K562 (cell line): Measurements from ENCODE around the gene KRT71. TPM values are rescaled to one million over a fixed set of nuclear protein-coding genes. Genes with fewer than 3 reads are reported as not detected.

ENCODE experiments used
- ATAC-seq: fragments of 200-7000 bp; cut with Tn5 transposase; 3 replicates; pipeline ENCODE4 v1.9.1; 2020; ENCODE audit warnings: moderate library complexity
- BruUV-seq: library from RNA; stranded (reverse); fragments of 400-500 nt; replicated peaks from 2 replicates; lab custom pipeline; 2021; lab: Mats Ljungman, UMichigan
- CTCF ChIA-PET: fragments of 300-600 bp; formaldehyde crosslinking; extraction: SDS; loops from one replicate; lab custom pipeline; 2021; ENCODE audit warnings: low intra/inter-chr PET ratio; lab: Yijun Ruan, JAX
- POLR2A ChIA-PET: fragments of 300-600, 350-650 bp; sonication (Branson Sonifier 250); formaldehyde crosslinking; extraction: SDS; loops from one replicate; lab custom pipeline; 2021; ENCODE audit warnings: antibody characterized with exemption, inconsistent platforms; lab: Yijun Ruan, JAX
- DNase-seq, 4 experiments: peaks; one replicate each; pipeline versions ENCODE4 v3.0.0 to v3.0.0-alpha.2; 2011 to 2018; ENCODE audit warnings: low spot score in 3 of 4, mixed read lengths in 3 of 4; ENCODE audit errors: extremely low read depth in 1 of 4
- FAIRE-seq: peaks from 2 replicates; lab custom pipeline; 2011; peaks lifted over from hg19 to GRCh38; lab: Jason Lieb, UNC
- H2AFZ ChIP-seq: 2 replicates; pipeline ENCODE4 v1.6.0; 2011; ENCODE audit warnings: low read depth, low read length, control low read depth, inconsistent platforms
- H3K27ac ChIP-seq: fragments of 200-600 bp; 3 replicates; pipeline ENCODE4 v1.8.0; 2011; ENCODE audit warnings: low read depth, mild to moderate bottlenecking, control low read depth, inconsistent platforms, low read length, moderate library complexity, mixed read lengths; ENCODE audit errors: extremely low read depth
- H3K27me3 ChIP-seq, 2 experiments: fragments of 300-600 bp in 1 of 2; 2 replicates in 1 of 2; 3 replicates in 1 of 2; pipeline versions ENCODE4 v1.6.0 to v1.8.0; 2011; ENCODE audit warnings: inconsistent platforms in 2 of 2, low read length in 2 of 2, mild to moderate bottlenecking in 1 of 2, mixed read lengths in 1 of 2, moderate library complexity in 1 of 2; ENCODE audit not compliant: control insufficient read depth in 2 of 2, insufficient read depth in 2 of 2
- H3K36me3 ChIP-seq: fragments of 300-600 bp; 3 replicates; pipeline ENCODE4 v1.8.0; 2011; ENCODE audit warnings: mild to moderate bottlenecking, low read length, inconsistent platforms; ENCODE audit not compliant: control insufficient read depth, insufficient read depth
- H3K4me1 ChIP-seq, 2 experiments: fragments of 200-600 bp in 1 of 2; replicated peaks in 1 of 2; 2 replicates in 1 of 2; 3 replicates in 1 of 2; pipeline versions ENCODE4 v1.5.1 to v1.8.0; 2011; ENCODE audit warnings: inconsistent platforms in 2 of 2, low read length in 2 of 2, mild to moderate bottlenecking in 1 of 2, mixed read lengths in 1 of 2, moderate library complexity in 1 of 2; ENCODE audit not compliant: control insufficient read depth in 2 of 2, insufficient read depth in 2 of 2
- H3K4me2 ChIP-seq: 2 replicates; pipeline ENCODE4 v1.6.1; 2011; ENCODE audit warnings: low read length, control low read depth, inconsistent platforms, mixed read lengths; ENCODE audit not compliant: insufficient read depth
- H3K4me3 ChIP-seq: fragments of 200-600 bp; sonication (generic), shearing (Covaris generic); 2 replicates; pipeline ENCODE4 v1.5.1; 2016; ENCODE audit warnings: control low read depth, inconsistent platforms
- H3K79me2 ChIP-seq: fragments of 200-600 bp; 3 replicates; pipeline ENCODE4 v1.8.0; 2011; ENCODE audit warnings: low read length, inconsistent platforms; ENCODE audit not compliant: control insufficient read depth, insufficient read depth
- H3K9ac ChIP-seq, 2 experiments: 2 replicates each; pipeline versions ENCODE4 v1.6.0 to v1.6.1; 2011; ENCODE audit warnings: low read depth in 2 of 2, low read length in 2 of 2, control low read depth in 1 of 2, inconsistent platforms in 1 of 2, mild to moderate bottlenecking in 1 of 2, mixed read lengths in 1 of 2; ENCODE audit not compliant: insufficient read depth in 1 of 2
- H3K9me1 ChIP-seq: one replicate; pipeline ENCODE4 v1.6.0; 2011; ENCODE audit warnings: inconsistent platforms, mild to moderate bottlenecking, low read length, moderate library complexity; ENCODE audit not compliant: control insufficient read depth, insufficient read depth
- H3K9me3 ChIP-seq: replicated peaks from 2 replicates; pipeline ENCODE4 v1.5.1; 2011; ENCODE audit warnings: low read depth, low read length, inconsistent platforms; ENCODE audit not compliant: control insufficient read depth, insufficient read depth
- H4K20me1 ChIP-seq: replicated peaks from 2 replicates; pipeline ENCODE4 v1.6.1; 2011; ENCODE audit warnings: low read length, inconsistent platforms, mixed read lengths; ENCODE audit not compliant: control insufficient read depth, insufficient read depth
- BACH1 ChIP-seq: fragments of 200-800 bp; sonication (Bioruptor generic); IDR thresholded peaks from 2 replicates; pipeline ENCODE4 v1.6.1; 2016; ENCODE audit warnings: missing genetic modification characterization, missing compliant biosample characterization
- GABPA ChIP-seq: fragments of 200-800 bp; sonication (Bioruptor generic); conservative IDR thresholded peaks from 2 replicates; pipeline ENCODE4 v1.6.1; 2016; ENCODE audit warnings: low read depth, missing genetic modification characterization, missing compliant biosample characterization
- HSF4 ChIP-seq: fragments of 250-450 bp; sonication (Bioruptor Pico); IDR thresholded peaks from 2 replicates; pipeline ENCODE4 v2.1.2; 2022; ENCODE audit warnings: mild to moderate bottlenecking, moderate library complexity, borderline replicate concordance
- MEF2A ChIP-seq: IDR thresholded peaks from 2 replicates; pipeline ENCODE4 v1.6.1; 2011; ENCODE audit warnings: low read depth, mild to moderate bottlenecking, low read length, moderate library complexity; ENCODE audit not compliant: control insufficient read depth
- NFATC3 ChIP-seq: fragments of 450-650 bp; IDR thresholded peaks from 2 replicates; pipeline ENCODE4 v1.6.1; 2017; ENCODE audit warnings: mild to moderate bottlenecking
- NFE2L1 ChIP-seq: fragments of 450-650 bp; IDR thresholded peaks from 2 replicates; pipeline ENCODE4 v1.6.1; 2016; ENCODE audit warnings: missing genetic modification characterization, low read depth, mild to moderate bottlenecking, missing compliant biosample characterization, moderate library complexity, borderline replicate concordance
- PRPF4 ChIP-seq: fragments of 200-400 bp; formaldehyde crosslinking; IDR thresholded peaks from one replicate; pipeline ENCODE4 v1.6.1; 2017; ENCODE audit warnings: low read length, low read depth, mild to moderate bottlenecking; ENCODE audit not compliant: insufficient read depth, poor library complexity, severe bottlenecking
- STAG1 ChIP-seq: sonication (generic); formaldehyde crosslinking; IDR thresholded peaks from 2 replicates; pipeline ENCODE4 v1.5.0; 2020; ENCODE audit warnings: missing genetic modification reagents, borderline replicate concordance
- U2AF2 ChIP-seq: fragments of 200-400 bp; formaldehyde crosslinking; optimal IDR thresholded peaks from 2 replicates; pipeline ENCODE3; 2017; ENCODE audit warnings: low read depth, mild to moderate bottlenecking, low read length
- ZNF184 ChIP-seq: sonication (generic); formaldehyde crosslinking; IDR thresholded peaks from 2 replicates; pipeline ENCODE4 v1.5.0; 2020; ENCODE audit warnings: missing genetic modification reagents
- ZNF778 ChIP-seq: fragments of 450-650 bp; formaldehyde crosslinking; IDR thresholded peaks from 2 replicates; pipeline ENCODE4 v1.4.0; 2020; ENCODE audit warnings: mild to moderate bottlenecking, moderate library complexity
- WGBS: fragments of 100-300 bp; shearing (Covaris generic); methylation state at CpG from one replicate; pipeline ENCODE4 v1.1.6; 2016; ENCODE audit warnings: low coverage, mixed read lengths; ENCODE audit not compliant: insufficient coverage; ENCODE audit errors: missing lambda C conversion rate; 5-methylcytosine and 5-hydroxymethylcytosine counted together
- in situ Hi-C: fragments of 300-500 bp; cut with MboI; formaldehyde crosslinking; loops from 4 replicates; pipeline ENCODE4 v1.15.0; 2018; ENCODE audit warnings: inconsistent platforms, mixed read lengths
- intact Hi-C: fragments of 100-400 bp; cut with micrococcal nuclease; formaldehyde crosslinking; loops from 2 replicates; pipeline ENCODE4 v1.14.2; 2022
- polyA plus RNA-seq, 8 experiments: library from polyadenylated mRNA; depleted of rRNA in 4 of 8; stranded (reverse) in 5 of 8; unstranded in 3 of 8; fragments of >200 nt; fragmentation: Nextera tagmentation in 2 of 8; fragmentation: Illumina TruSeq in 1 of 8; extraction: Ambion mirVana in 2 of 8; extraction: Trizol in 1 of 8; gene quantifications; 2 replicates each; pipeline versions ENCODE4 v1.2.1 to v1.2.3, GENCODE V29; 2011 to 2014; ENCODE audit warnings: inconsistent platforms in 1 of 8, missing spikeins in 1 of 8
- total RNA-seq, 7 experiments: library from RNA; depleted of rRNA in 6 of 7; stranded (reverse); fragments of >200 nt in 6 of 7; fragmentation: Illumina TruSeq in 2 of 7; extraction: Trizol in 2 of 7; gene quantifications; 2 replicates each; pipeline versions ENCODE4 v1.2.1 to v1.2.3, GENCODE V29; 2011 to 2021; ENCODE audit warnings: low replicate concordance in 1 of 7
- TF ChIP-seq, protein P1 (sequence below): fragments of 250-450 bp; sonication (Bioruptor Pico); IDR thresholded peaks from 2 replicates; pipeline ENCODE4 v1.8.0; 2022; ENCODE audit warnings: moderate library complexity, mild to moderate bottlenecking, inconsistent platforms
- TF ChIP-seq, protein P2 (sequence below): sonication (generic); formaldehyde crosslinking; IDR thresholded peaks from 2 replicates; pipeline ENCODE4 v1.8.1; 2023; ENCODE audit warnings: mild to moderate bottlenecking, missing genetic modification reagents
- TF ChIP-seq, protein P3 (sequence below), 3 experiments: fragments of 200-800 bp in 1 of 3; sonication (Bioruptor generic) in 1 of 3; sonication (generic) in 1 of 3; formaldehyde crosslinking in 1 of 3; IDR thresholded peaks; 2 replicates each; pipeline versions ENCODE4 v1.6.1 to v1.8.0; 2016 to 2022; ENCODE audit warnings: mild to moderate bottlenecking in 2 of 3, missing compliant biosample characterization in 2 of 3, missing genetic modification characterization in 2 of 3, missing genetic modification reagents in 1 of 3
- TF ChIP-seq, protein P4 (sequence below): sonication (generic); formaldehyde crosslinking; IDR thresholded peaks from 2 replicates; pipeline ENCODE4 v1.9.0; 2022; ENCODE audit warnings: mild to moderate bottlenecking, missing genetic modification reagents

Gene KRT71
- total and polyA plus RNA-seq, 9 of the 15 experiments (the other 6 are each of a cell fraction or from before 2014, with no cell fraction given) = not detected

DNA sequence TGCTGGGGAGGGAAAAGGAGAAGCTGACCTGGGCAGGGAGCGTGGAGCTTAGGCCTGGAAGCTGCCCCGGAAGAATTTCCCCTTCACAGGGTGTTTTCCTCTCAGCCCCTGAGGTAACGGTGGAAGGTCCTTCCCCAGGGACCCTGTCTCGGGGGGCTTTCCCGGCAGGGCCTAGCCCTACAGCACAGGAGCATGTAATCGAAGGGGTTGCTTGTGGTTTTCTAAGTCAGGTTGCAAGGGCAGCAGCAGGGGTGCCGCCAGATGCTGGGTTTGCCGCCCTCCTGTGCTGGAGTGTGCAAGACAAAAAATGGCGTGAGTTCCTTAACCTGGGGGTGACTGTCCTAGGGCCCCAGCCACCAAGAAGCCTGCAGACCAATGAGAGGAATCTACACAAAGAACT lies 22.3 kb upstream of the KRT71 start (continued):
- TF ChIP-seq, protein P1, sequence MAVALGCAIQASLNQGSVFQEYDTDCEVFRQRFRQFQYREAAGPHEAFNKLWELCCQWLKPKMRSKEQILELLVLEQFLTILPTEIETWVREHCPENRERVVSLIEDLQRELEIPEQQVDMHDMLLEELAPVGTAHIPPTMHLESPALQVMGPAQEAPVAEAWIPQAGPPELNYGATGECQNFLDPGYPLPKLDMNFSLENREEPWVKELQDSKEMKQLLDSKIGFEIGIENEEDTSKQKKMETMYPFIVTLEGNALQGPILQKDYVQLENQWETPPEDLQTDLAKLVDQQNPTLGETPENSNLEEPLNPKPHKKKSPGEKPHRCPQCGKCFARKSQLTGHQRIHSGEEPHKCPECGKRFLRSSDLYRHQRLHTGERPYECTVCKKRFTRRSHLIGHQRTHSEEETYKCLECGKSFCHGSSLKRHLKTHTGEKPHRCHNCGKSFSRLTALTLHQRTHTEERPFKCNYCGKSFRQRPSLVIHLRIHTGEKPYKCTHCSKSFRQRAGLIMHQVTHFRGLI (CRISPR knock-in tag) = no peak
- TF ChIP-seq NFATC3 = no peak

DNA sequence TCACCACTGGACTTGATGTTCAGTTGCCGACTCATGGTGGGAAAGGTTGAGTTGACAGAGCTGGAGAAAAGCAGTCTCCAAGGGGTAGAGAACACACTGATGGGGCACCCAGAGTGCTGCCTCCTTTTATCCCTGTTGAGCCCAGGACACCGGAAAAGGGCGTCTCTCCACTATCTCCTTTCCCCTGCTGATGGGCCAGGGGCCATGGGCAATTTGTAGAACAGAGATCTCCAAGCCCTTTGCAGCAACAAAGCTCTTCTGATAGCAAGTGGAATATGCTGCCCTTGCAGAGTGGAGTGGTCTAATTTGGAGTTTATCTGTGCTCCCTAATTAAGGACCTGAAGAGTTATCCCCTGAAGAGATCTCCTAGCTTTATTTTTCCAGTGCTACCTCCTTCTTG lies 20.8 kb upstream of the KRT71 start, which contains the start of gene KRT74:
KRT74 (minus strand) TSS at position 101 of the 400 bp plus-strand sequence; CDS start at position 35, 66 bp downstream.
- ATAC-seq (no peak), DNase-seq (no peak), FAIRE-seq (no peak)
- Histone ChIP-seq H3K9me3 (no peaks in the 10 kb centered on the region), H3K27me3 (peaks cover 39 to 79% of the 10 kb centered on the region in 2 experiments), H4K20me1 (peaks cover 22% of the 10 kb centered on the region; the same call in 1 of the 2 replicates), H3K9me1 (no peaks in the 10 kb centered on the region), H3K79me2 (no peaks in the 10 kb centered on the region), H3K9ac (no peak within 1 kb of the TSS), H3K4me3 (no peak within 1 kb of the TSS), H3K4me2 (no peak within 1 kb of the TSS), H3K27ac (no peak within 1 kb of the TSS), H2AFZ (no peak within 1 kb of the TSS), H3K4me1 (peaks cover 0 to 3% of the 10 kb centered on the region in 2 experiments; a peak in 1 of 5 replicates), H3K36me3 (no peaks in the 10 kb centered on the region)
- TF ChIP-seq PRPF4 = no peak
- TF ChIP-seq BACH1 (tag) = no peak
- no peak for TF ChIP-seq GABPA (tag)
- TF ChIP-seq ZNF778 (CRISPR knock-in tag) = no peak
- TF ChIP-seq STAG1 (CRISPR knock-in tag) = no peak
- TF ChIP-seq HSF4 (CRISPR knock-in tag) = no peak
- TF ChIP-seq, protein P2, sequence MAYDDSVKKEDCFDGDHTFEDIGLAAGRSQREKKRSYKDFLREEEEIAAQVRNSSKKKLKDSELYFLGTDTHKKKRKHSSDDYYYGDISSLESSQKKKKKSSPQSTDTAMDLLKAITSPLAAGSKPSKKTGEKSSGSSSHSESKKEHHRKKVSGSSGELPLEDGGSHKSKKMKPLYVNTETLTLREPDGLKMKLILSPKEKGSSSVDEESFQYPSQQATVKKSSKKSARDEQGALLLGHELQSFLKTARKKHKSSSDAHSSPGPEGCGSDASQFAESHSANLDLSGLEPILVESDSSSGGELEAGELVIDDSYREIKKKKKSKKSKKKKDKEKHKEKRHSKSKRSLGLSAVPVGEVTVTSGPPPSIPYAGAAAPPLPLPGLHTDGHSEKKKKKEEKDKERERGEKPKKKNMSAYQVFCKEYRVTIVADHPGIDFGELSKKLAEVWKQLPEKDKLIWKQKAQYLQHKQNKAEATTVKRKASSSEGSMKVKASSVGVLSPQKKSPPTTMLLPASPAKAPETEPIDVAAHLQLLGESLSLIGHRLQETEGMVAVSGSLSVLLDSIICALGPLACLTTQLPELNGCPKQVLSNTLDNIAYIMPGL (CRISPR knock-in tag) = no peak
- no peak for TF ChIP-seq NFE2L1
- TF ChIP-seq U2AF2 = no peak
- TF ChIP-seq MEF2A = no peak
- TF ChIP-seq, protein P3, sequence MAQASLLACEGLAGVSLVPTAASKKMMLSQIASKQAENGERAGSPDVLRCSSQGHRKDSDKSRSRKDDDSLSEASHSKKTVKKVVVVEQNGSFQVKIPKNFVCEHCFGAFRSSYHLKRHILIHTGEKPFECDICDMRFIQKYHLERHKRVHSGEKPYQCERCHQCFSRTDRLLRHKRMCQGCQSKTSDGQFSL (CRISPR knock-in tag; IDR thresholded peaks at IDR 0.05) = no peak
- TF ChIP-seq, protein P3 (tag; IDR thresholded peaks at IDR 0.05) = no peak
- TF ChIP-seq, protein P4, sequence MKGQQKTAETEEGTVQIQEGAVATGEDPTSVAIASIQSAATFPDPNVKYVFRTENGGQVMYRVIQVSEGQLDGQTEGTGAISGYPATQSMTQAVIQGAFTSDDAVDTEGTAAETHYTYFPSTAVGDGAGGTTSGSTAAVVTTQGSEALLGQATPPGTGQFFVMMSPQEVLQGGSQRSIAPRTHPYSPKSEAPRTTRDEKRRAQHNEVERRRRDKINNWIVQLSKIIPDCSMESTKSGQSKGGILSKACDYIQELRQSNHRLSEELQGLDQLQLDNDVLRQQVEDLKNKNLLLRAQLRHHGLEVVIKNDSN (CRISPR knock-in tag) = no peak
- TF ChIP-seq ZNF184 = no peak
- BruUV-seq = no TSS peak
- in situ Hi-C loops (no loop called here), intact Hi-C loops (no loop called here)
- CTCF ChIA-PET = no interaction called here
- 0% methylated on average over 3 of the region's 3 CpGs for WGBS
- POLR2A ChIA-PET = interaction anchor here (1.4 kb wide), 1 partner anchor 300 kb away, joined by 8 read pairs; no protein-coding TSS in a partner anchor
